A549 (cell line): ENCODE data around the gene FAM20B. TPM values are rescaled to one million over a fixed set of nuclear protein-coding genes. Genes with fewer than 3 reads are reported as not detected.
A peak's percentile ranks its signal among the peaks of the same experiment; 100 is the strongest.

Source experiments
- ATAC-seq, 2 experiments: fragments of 200-7000 bp in 1 of 2; fragments of >200 bp in 1 of 2; cut with Nextera tagmentation in 1 of 2; cut with Tn5 transposase in 1 of 2; 3 replicates each; pipeline versions ENCODE4 v1.8.0 to v1.9.1; 2018 to 2020; ENCODE audit warnings: mild to moderate bottlenecking in 1 of 2, moderate library complexity in 1 of 2
- CTCF ChIA-PET: fragments of 300-600 bp; sonication (Branson Sonifier 250); formaldehyde crosslinking; extraction: SDS; loops from one replicate; lab custom pipeline; 2021; ENCODE audit warnings: antibody characterized with exemption, inconsistent platforms; lab: Yijun Ruan, JAX
- POLR2A ChIA-PET: fragments of 350-600 bp; formaldehyde crosslinking; extraction: SDS; loops from one replicate; lab custom pipeline; 2021; ENCODE audit warnings: antibody characterized with exemption, inconsistent platforms; lab: Yijun Ruan, JAX
- DNase-seq, 2 experiments: peaks; one replicate each; pipeline versions ENCODE4 v3.0.0 to v3.0.0-alpha.2; 2011 to 2016; ENCODE audit warnings: low read depth in 1 of 2, low spot score in 1 of 2
- FAIRE-seq: peaks from 2 replicates; lab custom pipeline; 2011; peaks lifted over from hg19 to GRCh38; lab: Jason Lieb, UNC
- H3K27ac ChIP-seq, 2 experiments: fragments of >200 bp; sonication (Bioruptor Twin); formaldehyde crosslinking; 3 replicates each; pipeline ENCODE4 v1.5.1; 2016 to 2017
- H3K4me1 ChIP-seq: fragments of >200 bp; sonication (Bioruptor Twin); formaldehyde crosslinking; 3 replicates; pipeline ENCODE4 v1.6.1; 2016
- H3K4me2 ChIP-seq: fragments of >200 bp; sonication (Bioruptor Twin); formaldehyde crosslinking; 3 replicates; pipeline ENCODE4 v1.6.1; 2016
- H3K4me3 ChIP-seq: fragments of >200 bp; sonication (Bioruptor Twin); formaldehyde crosslinking; 3 replicates; pipeline ENCODE4 v1.5.1; 2016
- H3K9me3 ChIP-seq: fragments of >200 bp; sonication (Bioruptor Twin); formaldehyde crosslinking; 3 replicates; pipeline ENCODE4 v1.6.1; 2016
- BCL3 ChIP-seq: fragments of >200 bp; sonication (Bioruptor Twin); formaldehyde crosslinking; IDR thresholded peaks from 3 replicates; pipeline ENCODE4 v1.6.1; 2016
- CBX2 ChIP-seq: fragments of 200-600 bp; sonication (generic); IDR thresholded peaks from 2 replicates; pipeline ENCODE4 v1.6.1; 2016; ENCODE audit warnings: low read depth, mild to moderate bottlenecking, borderline replicate concordance
- CBX8 ChIP-seq: fragments of 200-600 bp; sonication (generic); IDR thresholded peaks from 2 replicates; pipeline ENCODE4 v1.6.1; 2016
- E2F6 ChIP-seq: IDR thresholded peaks from 2 replicates; pipeline ENCODE4 v1.6.1; 2012; ENCODE audit warnings: low read depth, borderline replicate concordance
- EHF ChIP-seq: fragments of 250-450 bp; sonication (Bioruptor Pico); IDR thresholded peaks from 2 replicates; pipeline ENCODE4 v1.5.0; 2020; ENCODE audit warnings: mild to moderate bottlenecking
- EHMT2 ChIP-seq: fragments of 200-600 bp; sonication (generic); IDR thresholded peaks from 2 replicates; pipeline ENCODE4 v1.6.1; 2016; ENCODE audit warnings: antibody characterized with exemption, low read depth, mild to moderate bottlenecking, moderate library complexity
- ELK1 ChIP-seq: fragments of 150-350 bp; IDR thresholded peaks from 2 replicates; pipeline ENCODE4 v1.6.1; 2014; ENCODE audit warnings: low read depth, mild to moderate bottlenecking, low read length
- EP300 ChIP-seq, 2 experiments: fragments of >200 bp; sonication (Bioruptor Twin); formaldehyde crosslinking; IDR thresholded peaks; 2 replicates in 1 of 2; 3 replicates in 1 of 2; pipeline ENCODE4 v1.6.1; 2016 to 2017
- ESRRA ChIP-seq: fragments of 150-350 bp; IDR thresholded peaks from 2 replicates; pipeline ENCODE4 v1.6.1; 2014; ENCODE audit warnings: mild to moderate bottlenecking, low read length, borderline replicate concordance
- FOSB ChIP-seq: fragments of 250-450 bp; sonication (Bioruptor Pico); IDR thresholded peaks from 2 replicates; pipeline ENCODE4 v1.5.0; 2020; ENCODE audit warnings: mild to moderate bottlenecking, moderate library complexity
- HMGXB4 ChIP-seq: fragments of 250-450 bp; sonication (Bioruptor Pico); IDR thresholded peaks from 2 replicates; pipeline ENCODE4 v1.5.0; 2021; ENCODE audit warnings: mild to moderate bottlenecking, moderate library complexity, borderline replicate concordance
- HOXA7 ChIP-seq: fragments of 250-450 bp; sonication (Bioruptor Pico); IDR thresholded peaks from 2 replicates; pipeline ENCODE4 v1.5.0; 2020; ENCODE audit warnings: mild to moderate bottlenecking, moderate library complexity
- HOXB13 ChIP-seq: fragments of 250-450 bp; sonication (Bioruptor Pico); IDR thresholded peaks from 2 replicates; pipeline ENCODE4 v1.5.0; 2020; ENCODE audit warnings: low read depth, mild to moderate bottlenecking, moderate library complexity
- JUNB ChIP-seq: fragments of >200 bp; sonication (Bioruptor Twin); formaldehyde crosslinking; IDR thresholded peaks from 2 replicates; pipeline ENCODE4 v1.6.1; 2016
- MAZ ChIP-seq: fragments of 150-350 bp; IDR thresholded peaks from 2 replicates; pipeline ENCODE4 v1.6.1; 2014; ENCODE audit warnings: antibody characterized with exemption, low read depth, low read length, borderline replicate concordance
- NFE2L2 ChIP-seq: fragments of 150-350 bp; conservative IDR thresholded peaks from 2 replicates; pipeline ENCODE4 v1.6.1; 2014; ENCODE audit warnings: low read length
- NPAS2 ChIP-seq: fragments of 250-450 bp; sonication (Bioruptor Pico); IDR thresholded peaks from 2 replicates; pipeline ENCODE4 v1.8.0; 2022; ENCODE audit warnings: mild to moderate bottlenecking, moderate library complexity, borderline replicate concordance
- PBX3 ChIP-seq: IDR thresholded peaks from 2 replicates; pipeline ENCODE4 v1.6.1; 2012
- PHF8 ChIP-seq: fragments of 200-600 bp; sonication (generic); IDR thresholded peaks from 2 replicates; pipeline ENCODE4 v1.6.1; 2016; ENCODE audit warnings: low read depth, mild to moderate bottlenecking, antibody characterized with exemption, moderate library complexity, borderline replicate concordance
- POLR2AphosphoS2 ChIP-seq: conservative IDR thresholded peaks from 2 replicates; pipeline ENCODE4 v1.6.1; 2012; ENCODE audit warnings: low read length, improper control_type of control experiment, inconsistent platforms
- RAD21 ChIP-seq, 2 experiments: fragments of >200 bp in 1 of 2; sonication (Bioruptor Twin) in 1 of 2; formaldehyde crosslinking in 1 of 2; IDR thresholded peaks in 1 of 2; conservative IDR thresholded peaks in 1 of 2; 2 replicates in 1 of 2; 3 replicates in 1 of 2; pipeline ENCODE4 v1.6.1; 2012 to 2018; ENCODE audit warnings: inconsistent platforms in 1 of 2
- RFX5 ChIP-seq: fragments of 450-650 bp; IDR thresholded peaks from 2 replicates; pipeline ENCODE4 v1.7.1; 2014; ENCODE audit warnings: antibody characterized with exemption, mild to moderate bottlenecking, moderate library complexity
- RNF2 ChIP-seq: fragments of 200-600 bp; sonication (generic); IDR thresholded peaks from 2 replicates; pipeline ENCODE4 v1.6.1; 2016; ENCODE audit warnings: low read depth, mild to moderate bottlenecking, antibody characterized with exemption, moderate library complexity, borderline replicate concordance
- SMC3 ChIP-seq: fragments of >200 bp; sonication (Bioruptor Twin); formaldehyde crosslinking; IDR thresholded peaks from 3 replicates; pipeline ENCODE4 v1.6.1; 2018; ENCODE audit warnings: inconsistent platforms
- TFCP2L1 ChIP-seq: fragments of 250-450 bp; sonication (Bioruptor Pico); IDR thresholded peaks from 2 replicates; pipeline ENCODE4 v1.5.0; 2021; ENCODE audit warnings: mild to moderate bottlenecking
- ZNF302 ChIP-seq: fragments of 250-450 bp; sonication (Bioruptor Pico); IDR thresholded peaks from 2 replicates; pipeline ENCODE4 v1.9.0; 2021; ENCODE audit warnings: inconsistent platforms, mild to moderate bottlenecking, moderate library complexity
- WGBS: methylation state at CpG from one replicate; pipeline ENCODE4 v1.1.6; 2017; ENCODE audit errors: missing lambda C conversion rate; 5-methylcytosine and 5-hydroxymethylcytosine counted together
- polyA plus RNA-seq, 4 experiments: library from polyadenylated mRNA; depleted of rRNA in 3 of 4; stranded (reverse); fragments of >200 nt; fragmentation: RNase III in 1 of 4; extraction: RNeasy Plus Mini Kit Qiagen cat#74134 plus additional on column Dnase treatment in 1 of 4; gene quantifications; 2 replicates in 3 of 4; 3 replicates in 1 of 4; pipeline ENCODE4 v1.2.3, GENCODE V29; 2011 to 2017

FAM20B gene
- polyA plus RNA-seq, 2 of the 4 experiments (the other 2 are of a cell fraction) = 24.2 to 35.3 TPM

DNA sequence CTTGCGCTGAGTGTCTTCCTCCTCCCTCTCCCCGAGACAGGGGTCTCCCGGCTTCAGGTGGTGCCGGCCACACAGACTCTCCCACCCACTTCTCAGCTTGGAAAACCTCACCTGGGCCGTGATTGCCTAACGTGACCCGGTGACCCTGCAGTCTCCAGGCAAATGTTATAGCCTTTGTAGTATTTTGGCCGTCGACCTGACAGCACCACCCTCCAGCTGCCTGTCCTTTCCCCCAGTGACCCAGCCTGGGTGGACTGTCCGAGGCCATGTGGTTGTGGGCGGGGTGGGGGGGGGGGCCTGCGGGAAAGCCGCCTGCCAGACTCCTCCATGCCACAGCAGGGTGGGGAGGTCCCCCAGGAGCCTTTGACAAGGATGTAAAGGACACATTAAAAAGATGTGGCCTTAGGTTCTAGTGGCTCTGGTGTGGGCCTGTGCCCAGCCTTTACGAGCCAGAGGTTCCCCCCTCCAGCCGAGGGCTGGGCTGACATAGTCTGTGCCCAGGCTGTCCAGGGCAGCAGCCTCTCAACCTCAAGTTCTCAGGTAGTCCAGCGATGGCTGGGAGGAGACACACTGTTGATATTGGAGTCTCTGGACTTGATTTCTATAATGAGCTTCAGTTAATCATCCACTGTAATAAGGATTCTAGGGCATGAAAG, 64.3 kb downstream of the FAM20B start (continued):
- no peak for TF ChIP-seq HMGXB4 (CRISPR knock-in tag)
- no peak for TF ChIP-seq TFCP2L1 (CRISPR knock-in tag)
- no peak for TF ChIP-seq BCL3
- TF ChIP-seq EP300 (IDR thresholded peaks at IDR 0.05) = no peak
- no peak for TF ChIP-seq NFE2L2

GRCh38 chr1:179090522-179090921, 64.8 kb downstream of the FAM20B start:
- peak in 1 of 2 experiments; percentile 14; a peak in 3 of 6 replicates for ATAC-seq
- no peak for FAIRE-seq
- CTCF ChIA-PET = interaction anchor here (1.0 to 4.6 kb wide), 6 partner anchors 12 to 558 kb away, joined by 3 to 17 read pairs (median 4); no protein-coding TSS in a partner anchor
- Histone ChIP-seq H3K9me3 (no peaks in the 10 kb centered on the region), H3K4me3 (no peak overlapping the region), H3K4me2 (no peak overlapping the region), H3K27ac (peak overlapping the region; percentile 72 to 84; a peak in 4 of 6 replicates), H3K4me1 (peaks cover 32% of the 10 kb centered on the region)
- no peak for DNase-seq
- WGBS = 88% methylated on average over 8 of the region's 8 CpGs
- no peak for TF ChIP-seq CBX2
- TF ChIP-seq BCL3 = no peak
- TF ChIP-seq HOXA7 (CRISPR knock-in tag) = no peak
- no peak for TF ChIP-seq RFX5
- no peak for TF ChIP-seq PBX3
- no peak for TF ChIP-seq RAD21 (conservative IDR thresholded peaks at IDR 0.05 in 1 of 2, IDR thresholded peaks at IDR 0.05 in 1 of 2)
- no peak for TF ChIP-seq ESRRA
- no peak for TF ChIP-seq FOSB (CRISPR knock-in tag)
- no peak for TF ChIP-seq POLR2AphosphoS2
- no peak for TF ChIP-seq SMC3
- TF ChIP-seq RNF2 = no peak
- no peak for TF ChIP-seq HOXB13 (CRISPR knock-in tag)
- no peak for TF ChIP-seq ZNF302 (CRISPR knock-in tag)
- no peak for TF ChIP-seq EP300 (IDR thresholded peaks at IDR 0.05)
- POLR2A ChIA-PET = interaction anchor here (0.6 kb wide), 1 partner anchor 188 kb away, joined by 6 read pairs; no protein-coding TSS in a partner anchor

DNA sequence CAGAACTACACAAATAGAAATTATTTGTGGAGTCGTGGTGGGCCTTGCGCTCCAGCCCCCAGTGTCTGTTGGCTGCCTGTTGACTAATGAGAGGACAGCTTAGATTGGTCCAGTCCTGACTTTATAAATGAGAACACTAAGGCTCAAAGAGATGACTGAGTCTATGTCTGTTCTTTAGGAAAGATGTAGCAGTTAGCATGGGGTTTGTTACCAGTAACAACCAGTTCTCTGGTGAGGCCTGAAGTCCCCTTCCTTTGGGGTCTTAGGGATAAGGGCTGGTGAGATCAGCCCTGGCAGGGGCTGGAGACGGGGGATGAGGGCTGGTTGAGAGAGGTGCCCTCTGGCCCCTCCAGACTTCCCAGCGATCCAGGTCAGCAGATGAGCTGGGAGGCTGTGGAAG, 65.2 kb downstream of the FAM20B start:
- Histone ChIP-seq H3K4me1 (peaks cover 32% of the 10 kb centered on the region), H3K9me3 (no peaks in the 10 kb centered on the region), H3K27ac (peak overlapping the region; percentile 72 to 84; a peak in 5 of 6 replicates), H3K4me2 (peak overlapping the region; percentile 29; the same call in 2 of the 3 replicates), H3K4me3 (no peak overlapping the region)
- ATAC-seq = 0 out of 6 replicates have a peak, but pooled peaks of 1 of the 2 experiments have one; percentile 8
- ChIA-PET CTCF (interaction anchor here (1.0 to 4.6 kb wide), 6 partner anchors 12 to 559 kb away, joined by 3 to 17 read pairs (median 4); no protein-coding TSS in a partner anchor), POLR2A (interaction anchor here (0.6 kb wide), 1 partner anchor 188 kb away, joined by 6 read pairs; no protein-coding TSS in a partner anchor)
- no peak for DNase-seq
- WGBS = 90% methylated on average over 4 of the region's 4 CpGs
- FAIRE-seq = no peak
- TF ChIP-seq PHF8 = no peak
- TF ChIP-seq NPAS2 (CRISPR knock-in tag) = no peak
- no peak for TF ChIP-seq FOSB (CRISPR knock-in tag)
- TF ChIP-seq EHF (CRISPR knock-in tag) = no peak
- TF ChIP-seq MAZ = no peak
- TF ChIP-seq CBX8 = no peak
- TF ChIP-seq RAD21 (conservative IDR thresholded peaks at IDR 0.05 in 1 of 2, IDR thresholded peaks at IDR 0.05 in 1 of 2) = no peak
- TF ChIP-seq E2F6 = no peak
- no peak for TF ChIP-seq RFX5
- no peak for TF ChIP-seq EP300 (IDR thresholded peaks at IDR 0.05)
- no peak for TF ChIP-seq ELK1
- TF ChIP-seq JUNB = no peak
- no peak for TF ChIP-seq EHMT2
- no peak for TF ChIP-seq HOXB13 (CRISPR knock-in tag)
